Measurements from ENCODE around the gene HSD17B12. TPM values are rescaled to one million over a fixed set of nuclear protein-coding genes. Genes with fewer than 3 reads are reported as not detected.
"Not testable (repeated sequence)": the region's sequence is repeated elsewhere in the genome, so short reads cannot be mapped to it uniquely, and the experiment has no call there.

HSD17B12 gene
- total RNA-seq, 1 donor from 2014 or later: 48.4 TPM

DNA sequence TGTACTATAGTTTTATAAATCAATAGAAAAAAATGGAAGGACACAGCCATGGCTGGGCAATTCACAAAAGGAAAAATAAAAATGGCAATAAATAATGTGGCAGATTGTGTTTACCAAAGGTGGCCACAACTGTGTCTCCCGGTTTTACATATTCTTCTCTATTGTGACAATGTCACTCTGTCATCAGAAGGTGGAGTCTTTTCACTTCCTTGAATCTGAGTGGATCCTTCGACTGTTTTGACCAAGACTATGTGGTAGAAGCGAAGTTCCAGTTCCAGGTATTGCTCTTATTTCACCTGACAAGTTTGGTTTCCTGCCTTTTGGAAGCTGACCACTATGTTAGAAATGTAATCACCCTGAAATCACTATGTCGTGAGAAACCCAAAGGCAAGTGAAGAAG lies 31.0 kb upstream of the HSD17B12 start:
- TF ChIP-seq POLR2A (IDR thresholded peaks at IDR 0.05) (no peak), POLR2AphosphoS5 (IDR thresholded peaks at IDR 0.05; ENCODE audit: insufficient read depth in 1 of 2, low read depth in 1 of 2) (no peak)
- TF ChIP-seq, protein P1, sequence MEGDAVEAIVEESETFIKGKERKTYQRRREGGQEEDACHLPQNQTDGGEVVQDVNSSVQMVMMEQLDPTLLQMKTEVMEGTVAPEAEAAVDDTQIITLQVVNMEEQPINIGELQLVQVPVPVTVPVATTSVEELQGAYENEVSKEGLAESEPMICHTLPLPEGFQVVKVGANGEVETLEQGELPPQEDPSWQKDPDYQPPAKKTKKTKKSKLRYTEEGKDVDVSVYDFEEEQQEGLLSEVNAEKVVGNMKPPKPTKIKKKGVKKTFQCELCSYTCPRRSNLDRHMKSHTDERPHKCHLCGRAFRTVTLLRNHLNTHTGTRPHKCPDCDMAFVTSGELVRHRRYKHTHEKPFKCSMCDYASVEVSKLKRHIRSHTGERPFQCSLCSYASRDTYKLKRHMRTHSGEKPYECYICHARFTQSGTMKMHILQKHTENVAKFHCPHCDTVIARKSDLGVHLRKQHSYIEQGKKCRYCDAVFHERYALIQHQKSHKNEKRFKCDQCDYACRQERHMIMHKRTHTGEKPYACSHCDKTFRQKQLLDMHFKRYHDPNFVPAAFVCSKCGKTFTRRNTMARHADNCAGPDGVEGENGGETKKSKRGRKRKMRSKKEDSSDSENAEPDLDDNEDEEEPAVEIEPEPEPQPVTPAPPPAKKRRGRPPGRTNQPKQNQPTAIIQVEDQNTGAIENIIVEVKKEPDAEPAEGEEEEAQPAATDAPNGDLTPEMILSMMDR (IDR thresholded peaks at IDR 0.05): no peak
- no peaks in the 10 kb centered on the region for H3K9me3 ChIP-seq
- H3K36me3 ChIP-seq: peaks cover 0 to 4% of the 10 kb centered on the region in 2 donors
- H3K4me1 ChIP-seq: peaks cover 18% of the 10 kb centered on the region
- no peak overlapping the region for H3K27ac ChIP-seq
- H3K4me3 ChIP-seq: no peak overlapping the region
- intact Hi-C loops (cut with DNase I): no loop called here
- no peak for DNase-seq (ENCODE audit: extremely low spot score in 2 of 2)
- H3K27me3 ChIP-seq: no peaks in the 10 kb centered on the region

DNA sequence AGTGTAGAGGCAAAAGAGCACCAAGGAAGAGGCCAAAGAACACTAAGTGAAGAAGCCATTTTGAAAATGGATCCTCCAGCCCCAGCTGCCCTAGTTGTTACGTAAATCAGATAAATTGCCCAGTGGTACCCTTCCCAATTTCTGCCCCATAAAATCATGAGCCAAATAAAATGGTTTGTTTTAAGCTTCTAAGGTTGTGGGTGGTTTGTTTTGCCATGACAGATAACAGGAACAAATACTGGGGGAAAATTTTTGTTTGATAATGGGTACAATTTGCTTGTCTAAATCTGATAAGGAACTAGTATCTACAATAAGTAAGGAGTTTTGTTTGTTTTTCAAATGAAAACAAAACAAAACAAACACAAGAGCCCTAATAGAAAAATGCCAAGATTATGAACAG lies 30.6 kb upstream of the HSD17B12 start:
- DNase-seq (ENCODE audit: extremely low spot score in 2 of 2): no peak
- H3K4me1 ChIP-seq: peaks cover 14% of the 10 kb centered on the region
- H3K36me3 ChIP-seq: peaks cover 0 to 4% of the 10 kb centered on the region in 2 donors
- no peaks in the 10 kb centered on the region for H3K27me3 ChIP-seq
- no peak overlapping the region for H3K27ac ChIP-seq
- intact Hi-C loops (cut with DNase I): no loop called here
- TF ChIP-seq, protein P1 (IDR thresholded peaks at IDR 0.05): no peak
- no peak for TF ChIP-seq POLR2AphosphoS5 (IDR thresholded peaks at IDR 0.05; ENCODE audit: insufficient read depth in 1 of 2, low read depth in 1 of 2)
- no peak for TF ChIP-seq POLR2A (IDR thresholded peaks at IDR 0.05)
- no peak overlapping the region for H3K4me3 ChIP-seq
- no peaks in the 10 kb centered on the region for H3K9me3 ChIP-seq

DNA sequence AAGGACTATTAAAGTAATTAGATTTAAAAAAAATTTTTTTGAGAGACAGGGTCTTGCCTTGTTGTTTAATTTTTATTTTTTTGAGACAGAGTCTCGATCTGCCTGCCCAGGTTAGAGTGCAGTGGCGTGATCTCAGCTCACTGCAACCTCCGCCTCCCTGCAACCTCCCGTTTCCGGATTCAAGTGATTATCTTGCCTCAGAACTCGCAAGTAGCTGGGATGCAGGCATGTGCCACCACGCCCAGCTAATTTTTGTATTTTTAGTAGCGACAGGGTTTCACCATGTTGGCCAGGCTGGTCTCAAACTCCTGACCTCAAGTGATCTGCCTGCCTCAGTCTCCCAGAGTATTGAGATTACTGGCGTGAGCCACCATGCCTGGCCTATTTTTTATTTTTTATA lies 17.5 kb upstream of the HSD17B12 start:
- H3K27me3 ChIP-seq; H3K9me3 ChIP-seq; H3K27ac ChIP-seq; intact Hi-C loops (cut with DNase I); DNase-seq (ENCODE audit: extremely low spot score in 2 of 2); H3K4me1 ChIP-seq; H3K36me3 ChIP-seq; H3K4me3 ChIP-seq: not testable (repeated sequence)

DNA sequence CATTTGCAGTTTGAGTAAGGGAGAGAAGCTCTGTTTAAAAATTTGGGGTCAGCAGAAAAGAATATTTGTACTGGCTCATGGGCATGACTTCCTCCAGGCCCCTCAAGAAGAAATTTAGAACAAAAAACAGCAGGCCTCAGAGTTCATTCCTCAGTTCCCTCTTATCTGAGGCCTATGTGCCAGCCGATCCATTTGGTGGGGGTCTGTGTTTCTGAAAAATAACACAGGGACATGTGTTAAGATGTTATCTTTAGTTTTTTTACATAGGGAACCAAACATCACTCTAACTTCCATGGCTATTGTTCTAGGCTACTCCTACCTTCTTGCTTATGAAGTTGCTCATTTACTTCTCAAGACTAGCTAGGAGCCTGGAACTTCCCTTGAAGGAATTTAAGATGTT lies 16.2 kb upstream of the HSD17B12 start:
- intact Hi-C loops (cut with DNase I): no loop called here
- no peak overlapping the region for H3K27ac ChIP-seq

DNA sequence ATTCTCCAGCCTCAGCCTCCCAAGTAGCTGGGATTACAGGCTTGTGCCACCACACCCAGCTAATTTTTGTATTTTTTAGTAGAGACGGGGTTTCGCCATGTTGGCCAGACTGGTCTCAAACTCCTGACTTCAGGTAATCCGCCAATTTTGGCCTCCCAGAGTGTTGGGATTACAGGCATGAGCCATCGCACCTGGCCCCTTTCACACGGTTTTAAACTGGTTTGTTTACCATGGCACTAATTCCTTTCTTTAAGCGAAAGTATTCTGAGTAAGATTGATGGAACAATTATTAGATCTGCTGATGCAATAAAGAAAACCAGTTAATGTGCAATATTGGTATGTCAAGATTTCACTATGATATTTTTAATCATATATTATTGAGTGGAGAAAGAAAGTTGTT lies 9.3 kb upstream of the HSD17B12 start:
- H3K4me3 ChIP-seq; H3K27me3 ChIP-seq; H3K27ac ChIP-seq; H3K9me3 ChIP-seq; intact Hi-C loops (cut with DNase I); H3K4me1 ChIP-seq; H3K36me3 ChIP-seq; DNase-seq (ENCODE audit: extremely low spot score in 2 of 2): not testable (repeated sequence)

More for the DNA sequence above, 16.2 kb upstream of the HSD17B12 start:
- no peak for TF ChIP-seq POLR2A (IDR thresholded peaks at IDR 0.05)
- TF ChIP-seq POLR2AphosphoS5 (IDR thresholded peaks at IDR 0.05; ENCODE audit: insufficient read depth in 1 of 2, low read depth in 1 of 2): no peak
- TF ChIP-seq, protein P1 (IDR thresholded peaks at IDR 0.05): no peak
- H3K36me3 ChIP-seq: no peaks in the 10 kb centered on the region
- no peaks in the 10 kb centered on the region for H3K27me3 ChIP-seq
- no peaks in the 10 kb centered on the region for H3K4me1 ChIP-seq
- no peak overlapping the region for H3K4me3 ChIP-seq
- DNase-seq (ENCODE audit: extremely low spot score in 2 of 2): no peak
- H3K9me3 ChIP-seq: no peaks in the 10 kb centered on the region

DNA sequence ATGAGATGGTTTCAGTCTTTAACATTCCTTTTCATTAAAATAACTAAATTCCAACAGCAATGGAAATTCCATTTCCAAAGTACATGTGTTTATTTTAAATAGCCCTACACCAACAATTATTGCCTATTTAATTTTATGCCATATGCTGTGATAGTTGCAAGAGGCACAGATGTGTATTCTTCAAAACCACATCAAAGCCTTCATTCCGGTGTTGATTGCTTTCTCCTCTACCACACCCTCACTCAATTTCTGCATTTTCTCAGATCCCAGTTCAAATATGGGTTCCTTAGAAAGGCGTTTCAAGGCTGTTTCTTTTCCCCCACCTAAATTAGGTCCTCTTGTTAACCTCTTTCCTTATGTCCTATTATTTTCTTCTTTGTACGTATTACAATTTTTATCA lies 6.0 kb upstream of the HSD17B12 start:
- no peak for TF ChIP-seq POLR2A (IDR thresholded peaks at IDR 0.05)
- no peak for TF ChIP-seq POLR2AphosphoS5 (IDR thresholded peaks at IDR 0.05; ENCODE audit: insufficient read depth in 1 of 2, low read depth in 1 of 2)
- TF ChIP-seq, protein P1 (IDR thresholded peaks at IDR 0.05): no peak
- intact Hi-C loops (cut with DNase I): no loop called here
- H3K27ac ChIP-seq: no peak overlapping the region

More for the DNA sequence above, 6.0 kb upstream of the HSD17B12 start:
- Histone ChIP-seq H3K9me3 (no peaks in the 10 kb centered on the region), H3K27me3 (no peaks in the 10 kb centered on the region), H3K4me1 (peaks cover 2% of the 10 kb centered on the region), H3K36me3 (no peaks in the 10 kb centered on the region), H3K4me3 (no peak overlapping the region)
- DNase-seq (ENCODE audit: extremely low spot score in 2 of 2): no peak
